RWPE2 (cell line): ENCODE data around the gene CYP2R1.

Experiments
- ATAC-seq: fragments of 200-7000 bp; cut with Tn5 transposase; 3 replicates; pipeline ENCODE4 v1.9.1; 2021; ENCODE audit warnings: low read depth
- DNase-seq: peaks from one replicate; pipeline ENCODE4 v3.0.0-alpha.2; 2020; ENCODE audit warnings: low spot score
- H3K27ac ChIP-seq: fragments of 450-650 bp; 2 replicates; pipeline ENCODE4 v1.5.1; 2017; ENCODE audit warnings: mild to moderate bottlenecking; ENCODE audit not compliant: poor library complexity, severe bottlenecking
- H3K27me3 ChIP-seq: fragments of 250-450 bp; sonication (Bioruptor Pico); 2 replicates; pipeline ENCODE4 v1.5.1; 2021; ENCODE audit warnings: mild to moderate bottlenecking, moderate library complexity; ENCODE audit not compliant: insufficient read depth, poor library complexity, severe bottlenecking
- H3K36me3 ChIP-seq: fragments of 250-450 bp; sonication (Bioruptor Pico); 2 replicates; pipeline ENCODE4 v1.5.1; 2020; ENCODE audit warnings: low read depth, mild to moderate bottlenecking, moderate library complexity
- H3K4me1 ChIP-seq: fragments of 250-450 bp; sonication (Bioruptor Pico); 2 replicates; pipeline ENCODE4 v1.5.1; 2021; ENCODE audit warnings: mild to moderate bottlenecking, moderate library complexity; ENCODE audit not compliant: insufficient read depth, poor library complexity, severe bottlenecking
- H3K4me3 ChIP-seq: fragments of 250-450 bp; sonication (Bioruptor Pico); 2 replicates; pipeline ENCODE4 v1.5.1; 2021; ENCODE audit warnings: mild to moderate bottlenecking, moderate library complexity; ENCODE audit not compliant: severe bottlenecking
- H3K9me3 ChIP-seq: fragments of 250-450 bp; sonication (Bioruptor Pico); 2 replicates; pipeline ENCODE4 v1.5.1; 2021; ENCODE audit warnings: mild to moderate bottlenecking, moderate library complexity; ENCODE audit not compliant: severe bottlenecking
- TF ChIP-seq, protein P1 (sequence below): fragments of 450-650 bp; IDR thresholded peaks from one replicate; pipeline ENCODE4 v1.5.1; 2017; ENCODE audit warnings: mild to moderate bottlenecking, moderate library complexity; ENCODE audit not compliant: poor library complexity, severe bottlenecking

CYP2R1 gene, protein sequence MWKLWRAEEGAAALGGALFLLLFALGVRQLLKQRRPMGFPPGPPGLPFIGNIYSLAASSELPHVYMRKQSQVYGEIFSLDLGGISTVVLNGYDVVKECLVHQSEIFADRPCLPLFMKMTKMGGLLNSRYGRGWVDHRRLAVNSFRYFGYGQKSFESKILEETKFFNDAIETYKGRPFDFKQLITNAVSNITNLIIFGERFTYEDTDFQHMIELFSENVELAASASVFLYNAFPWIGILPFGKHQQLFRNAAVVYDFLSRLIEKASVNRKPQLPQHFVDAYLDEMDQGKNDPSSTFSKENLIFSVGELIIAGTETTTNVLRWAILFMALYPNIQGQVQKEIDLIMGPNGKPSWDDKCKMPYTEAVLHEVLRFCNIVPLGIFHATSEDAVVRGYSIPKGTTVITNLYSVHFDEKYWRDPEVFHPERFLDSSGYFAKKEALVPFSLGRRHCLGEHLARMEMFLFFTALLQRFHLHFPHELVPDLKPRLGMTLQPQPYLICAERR

DNA sequence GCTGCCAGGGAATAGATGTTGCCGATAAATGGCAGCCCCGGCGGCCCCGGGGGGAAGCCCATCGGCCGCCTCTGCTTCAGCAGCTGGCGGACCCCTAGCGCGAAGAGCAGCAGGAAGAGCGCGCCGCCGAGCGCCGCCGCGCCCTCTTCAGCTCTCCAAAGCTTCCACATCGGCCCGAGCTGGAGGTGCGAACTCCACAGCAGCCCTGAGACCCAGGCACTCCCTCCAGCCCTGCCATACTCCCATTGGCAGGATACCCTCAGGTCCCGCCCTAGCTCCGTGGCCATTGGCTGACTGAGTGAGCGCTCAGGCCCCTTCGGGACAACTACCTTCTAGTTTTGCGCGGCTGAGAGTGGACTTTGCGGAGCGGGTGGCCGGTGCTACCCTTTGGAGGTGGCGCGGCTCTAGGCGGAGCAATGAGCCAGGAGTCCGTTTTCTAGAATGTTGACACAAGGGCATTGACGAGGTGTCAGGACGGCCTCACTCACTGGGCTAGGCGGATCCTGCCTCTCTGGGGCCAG lies at the start of gene CYP2R1:
CYP2R1 (minus strand) TSS at position 196 of the 521 bp plus-strand sequence; CDS start at position 170, 26 bp downstream.
- DNase-seq: peak; percentile 93
- TF ChIP-seq, protein P1, sequence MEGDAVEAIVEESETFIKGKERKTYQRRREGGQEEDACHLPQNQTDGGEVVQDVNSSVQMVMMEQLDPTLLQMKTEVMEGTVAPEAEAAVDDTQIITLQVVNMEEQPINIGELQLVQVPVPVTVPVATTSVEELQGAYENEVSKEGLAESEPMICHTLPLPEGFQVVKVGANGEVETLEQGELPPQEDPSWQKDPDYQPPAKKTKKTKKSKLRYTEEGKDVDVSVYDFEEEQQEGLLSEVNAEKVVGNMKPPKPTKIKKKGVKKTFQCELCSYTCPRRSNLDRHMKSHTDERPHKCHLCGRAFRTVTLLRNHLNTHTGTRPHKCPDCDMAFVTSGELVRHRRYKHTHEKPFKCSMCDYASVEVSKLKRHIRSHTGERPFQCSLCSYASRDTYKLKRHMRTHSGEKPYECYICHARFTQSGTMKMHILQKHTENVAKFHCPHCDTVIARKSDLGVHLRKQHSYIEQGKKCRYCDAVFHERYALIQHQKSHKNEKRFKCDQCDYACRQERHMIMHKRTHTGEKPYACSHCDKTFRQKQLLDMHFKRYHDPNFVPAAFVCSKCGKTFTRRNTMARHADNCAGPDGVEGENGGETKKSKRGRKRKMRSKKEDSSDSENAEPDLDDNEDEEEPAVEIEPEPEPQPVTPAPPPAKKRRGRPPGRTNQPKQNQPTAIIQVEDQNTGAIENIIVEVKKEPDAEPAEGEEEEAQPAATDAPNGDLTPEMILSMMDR: no peak
- H3K9me3 ChIP-seq: no peaks in the 10 kb centered on the region
- H3K4me1 ChIP-seq: no peaks in the 10 kb centered on the region
- peak; percentile 99 for ATAC-seq
- H3K27me3 ChIP-seq: no peaks in the 10 kb centered on the region
- H3K36me3 ChIP-seq: no peaks in the 10 kb centered on the region
- peak within 1 kb of the TSS; percentile 46 for H3K4me3 ChIP-seq
- H3K27ac ChIP-seq: peak within 1 kb of the TSS; percentile 40

DNA sequence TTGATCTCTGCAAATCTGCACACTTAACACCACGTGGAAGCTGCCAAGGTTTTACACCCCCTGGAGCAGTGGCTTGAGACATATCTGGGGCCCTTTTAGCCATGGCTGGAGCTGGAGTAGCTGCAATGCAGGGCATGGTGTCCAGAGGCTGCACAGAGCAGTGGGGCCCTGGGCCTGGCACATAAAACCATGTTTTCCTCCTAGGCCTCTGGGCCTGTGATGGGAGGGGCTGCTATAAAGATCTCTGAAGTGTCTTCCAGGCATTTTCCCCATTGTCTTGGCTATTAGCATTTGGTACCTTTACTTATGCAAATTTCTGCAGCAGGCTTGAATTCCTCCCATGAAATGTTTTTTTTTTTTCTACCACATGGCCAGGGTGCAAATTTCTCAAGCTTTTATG lies 46.9 kb upstream of the CYP2R1 start:
- ATAC-seq: no peak
- no peaks in the 10 kb centered on the region for H3K9me3 ChIP-seq
- no peaks in the 10 kb centered on the region for H3K36me3 ChIP-seq
- no peak overlapping the region for H3K4me3 ChIP-seq
- H3K27me3 ChIP-seq: no peaks in the 10 kb centered on the region
- no peak overlapping the region for H3K27ac ChIP-seq
- TF ChIP-seq, protein P1: no peak
- no peaks in the 10 kb centered on the region for H3K4me1 ChIP-seq
- DNase-seq: no peak

GRCh38 chr11:14934641-14935351 lies 42.8 kb upstream of the CYP2R1 start:
- Histone ChIP-seq H3K4me3 (no peak overlapping the region), H3K36me3 (no peaks in the 10 kb centered on the region), H3K27ac (no peak overlapping the region), H3K4me1 (no peaks in the 10 kb centered on the region), H3K27me3 (peaks cover 3% of the 10 kb centered on the region), H3K9me3 (no peaks in the 10 kb centered on the region)
- DNase-seq: no peak
- TF ChIP-seq, protein P1: no peak
- no peak for ATAC-seq

GRCh38 chr11:14932447-14932846 lies 40.4 kb upstream of the CYP2R1 start:
- Histone ChIP-seq H3K27me3 (peaks cover 3% of the 10 kb centered on the region), H3K27ac (no peak overlapping the region), H3K4me1 (no peaks in the 10 kb centered on the region), H3K4me3 (no peak overlapping the region), H3K36me3 (no peaks in the 10 kb centered on the region), H3K9me3 (no peaks in the 10 kb centered on the region)
- DNase-seq (no peak), ATAC-seq (no peak)
- TF ChIP-seq, protein P1: no peak
